Effector memory CD8-positive, alpha-beta T cell (primary cell): ENCODE results near the gene PRRC2B.

Source experiments
- ATAC-seq: fragments of 150-1000 bp; cut with Tn5 transposase; replicated peaks from 2 replicates; pipeline ENCODE4 v1.10.0; 2021; ENCODE audit warnings: mild to moderate bottlenecking, moderate library complexity
- DNase-seq, 3 experiments: peaks; one replicate each; pipeline ENCODE4 v3.0.0; 2021
- H3K27ac Mint-ChIP-seq, 2 donors: one replicate each; pipeline ENCODE4 v1.8.0; 2022; ENCODE audit warnings: mild to moderate bottlenecking in 2 of 2, mixed read lengths in 2 of 2, moderate library complexity in 2 of 2
- H3K27me3 Mint-ChIP-seq, 2 donors: one replicate each; pipeline ENCODE4 v1.8.0; 2022; ENCODE audit warnings: mixed read lengths in 2 of 2
- H3K36me3 Mint-ChIP-seq: one replicate; pipeline ENCODE4 v1.8.0; 2022; ENCODE audit warnings: mild to moderate bottlenecking, moderate library complexity, mixed read lengths; ENCODE audit not compliant: insufficient read depth
- H3K4me1 Mint-ChIP-seq, 2 donors: one replicate each; pipeline ENCODE4 v1.8.0; 2022; ENCODE audit warnings: low read depth in 2 of 2, mixed read lengths in 2 of 2
- H3K4me3 Mint-ChIP-seq, 2 donors: one replicate each; pipeline ENCODE4 v1.8.0; 2022; ENCODE audit warnings: mild to moderate bottlenecking in 2 of 2, mixed read lengths in 2 of 2, moderate library complexity in 2 of 2
- H3K9me3 Mint-ChIP-seq, 2 donors: one replicate each; pipeline ENCODE4 v1.8.0; 2022; ENCODE audit warnings: mixed read lengths in 2 of 2

Gene PRRC2B

DNA sequence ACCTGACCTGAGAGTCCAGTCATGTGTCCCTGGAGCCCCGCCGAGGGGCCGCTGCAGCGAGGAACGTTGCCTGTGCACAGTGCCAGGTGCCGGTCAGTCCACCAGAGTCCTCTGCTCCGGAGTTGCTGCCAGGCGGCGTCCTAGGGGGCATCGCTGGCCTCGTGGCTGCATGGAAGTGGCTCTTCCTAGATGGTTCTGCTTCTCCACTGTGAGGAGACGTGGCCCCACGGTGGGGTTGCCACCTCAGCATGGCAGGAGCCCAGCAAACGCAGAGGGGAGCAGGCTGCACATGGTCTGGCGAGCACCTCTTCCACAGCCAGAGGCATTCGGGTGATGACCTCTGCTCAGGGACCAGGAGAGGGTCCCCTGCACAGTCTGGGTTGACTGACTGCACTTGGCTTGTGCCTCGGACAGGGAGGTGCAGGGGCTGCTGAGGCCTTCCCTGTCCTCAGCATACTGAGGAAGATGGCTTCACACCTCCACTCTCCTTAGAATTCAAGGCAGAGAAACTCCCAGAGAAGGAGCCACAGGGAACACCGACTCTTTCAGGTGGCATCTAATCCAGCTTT, 83.0 kb downstream of the PRRC2B start:
- Mint-ChIP-seq H3K4me3 (no peak overlapping the region), H3K4me1 (peaks cover 5 to 6% of the 10 kb centered on the region in 2 donors), H3K9me3 (no peaks in the 10 kb centered on the region), H3K36me3 (peaks cover 91% of the 10 kb centered on the region), H3K27ac (no peak overlapping the region), H3K27me3 (no peaks in the 10 kb centered on the region)
- ATAC-seq (no peak), DNase-seq (no peak)

DNA sequence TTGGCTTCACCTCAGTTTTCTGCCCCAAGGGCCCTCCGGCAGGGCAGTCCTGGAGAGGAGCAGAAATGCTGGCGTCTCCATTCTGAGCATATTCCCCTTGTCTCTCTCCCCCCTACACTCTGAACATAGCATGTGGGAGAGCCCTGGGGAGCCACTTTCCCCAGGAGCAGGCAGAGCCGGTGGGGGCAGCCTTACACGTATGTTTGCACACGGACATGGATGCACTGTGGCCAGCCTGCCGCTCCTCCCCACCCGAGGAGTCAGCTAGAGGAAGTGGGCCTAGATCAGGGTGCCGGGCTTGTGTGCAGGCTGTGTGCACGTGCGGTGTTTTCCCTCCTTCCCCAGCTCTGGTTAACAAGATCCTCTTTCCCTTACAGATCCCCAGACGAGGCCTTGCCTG, 83.5 kb downstream of the PRRC2B start:
- H3K4me3 Mint-ChIP-seq: no peak overlapping the region
- no peak for DNase-seq
- no peak for ATAC-seq

GRCh38 chr9:131477816-131478419, 84.0 kb downstream of the PRRC2B start:
- DNase-seq (no peak), ATAC-seq (no peak)
- no peak overlapping the region for H3K4me3 Mint-ChIP-seq
- H3K27me3 Mint-ChIP-seq: no peaks in the 10 kb centered on the region
- H3K4me1 Mint-ChIP-seq: peaks cover 5 to 6% of the 10 kb centered on the region in 2 donors
- H3K36me3 Mint-ChIP-seq: peaks cover 91% of the 10 kb centered on the region
- H3K27ac Mint-ChIP-seq: no peak overlapping the region
- no peaks in the 10 kb centered on the region for H3K9me3 Mint-ChIP-seq

More for the DNA sequence above, 83.5 kb downstream of the PRRC2B start:
- H3K36me3 Mint-ChIP-seq: peaks cover 91% of the 10 kb centered on the region
- H3K4me1 Mint-ChIP-seq: peaks cover 6 to 9% of the 10 kb centered on the region in 2 donors
- H3K27ac Mint-ChIP-seq: no peak overlapping the region
- H3K9me3 Mint-ChIP-seq: no peaks in the 10 kb centered on the region
- H3K27me3 Mint-ChIP-seq: no peaks in the 10 kb centered on the region

DNA sequence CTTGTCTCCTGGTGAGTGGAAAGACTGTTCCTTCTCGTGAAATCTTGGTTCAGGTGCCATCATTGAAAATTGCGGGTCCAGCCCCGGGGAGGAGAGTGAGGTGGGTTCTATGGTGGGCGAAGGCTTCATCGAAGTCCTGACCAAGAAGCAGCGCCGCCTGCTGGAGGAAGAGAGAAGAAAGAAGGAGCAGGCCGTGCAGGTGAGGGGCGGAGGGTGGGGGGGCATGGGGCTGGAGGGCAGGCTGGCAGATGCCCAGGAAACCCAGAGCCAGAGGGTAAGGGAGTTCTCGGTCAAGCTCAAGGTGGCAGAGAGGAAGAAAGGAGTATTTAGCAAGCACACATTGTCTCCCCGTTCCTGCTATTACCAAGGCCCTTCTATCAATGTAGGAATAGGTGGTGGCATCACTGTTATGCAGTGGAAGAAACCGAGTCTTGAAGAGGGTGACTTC, 84.6 kb downstream of the PRRC2B start:
- Mint-ChIP-seq H3K4me3 (no peak overlapping the region), H3K9me3 (no peaks in the 10 kb centered on the region), H3K36me3 (peaks cover 91% of the 10 kb centered on the region), H3K27ac (no peak overlapping the region), H3K4me1 (peaks cover 5 to 6% of the 10 kb centered on the region in 2 donors), H3K27me3 (no peaks in the 10 kb centered on the region)
- ATAC-seq (peak; percentile 62), DNase-seq (peak; percentile 48 to 49 (median 49))

DNA sequence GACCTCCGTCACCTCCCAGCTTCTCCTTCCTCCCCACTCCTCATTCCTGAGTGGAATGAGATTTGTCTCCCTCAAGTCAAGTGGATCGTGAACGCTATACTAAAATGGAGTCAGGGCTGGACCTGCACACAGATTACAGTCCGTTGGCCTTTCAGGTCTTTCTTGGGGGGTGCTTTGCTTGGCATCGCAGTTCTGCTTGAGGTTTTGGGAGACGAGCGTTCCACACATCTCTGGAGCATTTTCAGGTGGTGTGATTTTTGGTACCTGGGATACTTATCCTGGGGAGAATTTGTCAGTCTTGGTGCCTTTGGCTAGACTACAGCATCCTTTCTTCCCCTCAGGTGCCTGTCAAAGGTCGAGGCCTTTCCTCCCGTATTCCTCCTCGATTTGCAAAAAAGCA, 85.0 kb downstream of the PRRC2B start:
- Mint-ChIP-seq H3K27me3 (no peaks in the 10 kb centered on the region), H3K27ac (no peak overlapping the region), H3K4me3 (no peak overlapping the region), H3K9me3 (no peaks in the 10 kb centered on the region), H3K4me1 (peaks cover 5 to 6% of the 10 kb centered on the region in 2 donors), H3K36me3 (peaks cover 91% of the 10 kb centered on the region)
- ATAC-seq (no peak), DNase-seq (no peak)

- no peak overlapping the region for H3K4me3 Mint-ChIP-seq
- DNase-seq (no peak), ATAC-seq (no peak)
- no peaks in the 10 kb centered on the region for H3K9me3 Mint-ChIP-seq
- H3K27me3 Mint-ChIP-seq: no peaks in the 10 kb centered on the region
- H3K36me3 Mint-ChIP-seq: peaks cover 90% of the 10 kb centered on the region
- H3K4me1 Mint-ChIP-seq: peaks cover 5 to 6% of the 10 kb centered on the region in 2 donors
- H3K27ac Mint-ChIP-seq: no peak overlapping the region
These were observed 86.4 kb downstream of the PRRC2B start for GRCh38 chr9:131480258-131480657.

DNA sequence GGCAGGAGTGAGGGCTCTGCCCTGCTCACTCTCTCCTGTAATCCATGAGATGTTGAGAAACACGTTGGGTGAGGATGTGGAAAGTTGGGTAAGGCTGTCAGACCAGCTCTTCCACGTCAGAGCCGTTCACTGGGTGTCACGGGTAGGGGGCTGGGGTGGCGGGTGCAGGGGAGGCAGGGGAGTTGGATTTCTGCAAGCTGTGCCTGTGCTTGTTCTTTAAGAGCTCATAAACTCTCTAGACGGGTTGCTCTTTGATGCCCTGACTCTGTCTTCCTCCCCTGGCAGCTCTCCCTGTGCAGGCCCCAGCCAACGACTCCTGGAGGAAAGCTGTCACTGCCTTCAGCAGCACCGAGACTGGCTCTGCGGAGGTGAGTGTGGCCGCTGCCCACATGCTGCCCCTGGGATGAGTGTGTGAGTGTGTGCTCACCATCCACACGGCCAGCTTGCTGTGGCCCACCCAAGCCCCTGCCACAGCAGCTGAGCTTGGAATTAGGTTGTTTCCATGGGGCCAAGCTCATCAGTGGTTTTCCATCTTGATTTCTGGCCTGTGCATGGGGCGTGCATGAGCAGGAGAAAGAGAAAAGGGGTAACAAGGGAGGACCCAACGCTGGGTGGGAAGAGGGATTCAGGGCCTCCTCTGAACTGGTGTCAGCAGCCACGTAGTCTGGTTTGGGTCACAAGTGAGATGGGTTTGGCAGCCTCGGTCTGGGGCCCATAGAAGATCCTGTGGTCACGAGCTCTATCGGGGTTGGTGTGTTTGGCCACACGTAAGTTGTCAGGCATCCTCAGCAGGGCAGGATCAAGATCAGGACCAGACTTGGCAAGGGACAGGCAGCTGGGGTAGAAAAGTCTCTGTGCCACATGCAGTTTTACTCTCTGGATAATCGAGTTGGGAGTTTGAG, 87.8 kb downstream of the PRRC2B start:
- Mint-ChIP-seq H3K36me3 (peaks cover 87% of the 10 kb centered on the region), H3K4me3 (no peak overlapping the region), H3K9me3 (no peaks in the 10 kb centered on the region), H3K27me3 (no peaks in the 10 kb centered on the region), H3K27ac (peak overlapping the region; percentile 46 to 82), H3K4me1 (peaks cover 5 to 9% of the 10 kb centered on the region in 2 donors)
- DNase-seq: no peak
- no peak for ATAC-seq

- peak overlapping the region; percentile 46 to 82 for H3K27ac Mint-ChIP-seq
- H3K4me1 Mint-ChIP-seq: peaks cover 5 to 9% of the 10 kb centered on the region in 2 donors
- H3K36me3 Mint-ChIP-seq: peaks cover 91% of the 10 kb centered on the region
These were observed 88.6 kb downstream of the PRRC2B start for GRCh38 chr9:131482343-131483006.

DNA sequence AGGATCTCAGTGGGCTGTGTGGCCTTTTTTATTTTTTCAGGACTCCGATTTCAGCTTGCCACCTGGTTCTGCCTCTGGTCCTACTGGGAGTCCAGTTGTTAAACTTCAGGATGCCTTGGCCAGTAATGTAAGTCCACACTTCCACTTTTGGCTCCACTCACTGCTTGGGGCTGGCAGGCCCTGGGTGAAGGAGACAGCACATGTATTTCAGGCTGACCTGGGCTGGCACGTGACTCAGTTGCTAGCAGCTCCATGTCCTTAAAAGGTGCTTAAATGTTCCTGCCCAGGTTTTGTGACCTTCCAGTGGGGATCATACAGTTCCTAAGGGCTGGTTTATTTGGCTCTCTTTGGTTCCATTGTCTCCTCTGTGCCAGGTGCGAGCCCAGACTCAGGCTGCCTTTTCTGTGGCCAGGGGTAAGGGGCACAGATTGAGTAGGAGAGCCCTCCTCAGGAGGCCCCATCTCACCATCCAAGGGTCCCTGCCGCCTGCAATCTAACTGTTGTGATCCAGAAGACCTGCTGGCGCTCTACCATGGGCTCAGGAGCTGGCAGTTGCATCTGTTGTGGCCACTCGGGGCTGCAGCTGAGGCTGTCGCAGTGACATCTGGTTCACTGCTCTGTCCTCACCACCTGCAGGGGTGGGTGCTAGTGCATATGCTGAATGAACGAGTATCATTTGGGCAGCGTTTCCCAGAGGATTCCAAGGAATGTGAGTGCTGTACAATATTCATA, 89.6 kb downstream of the PRRC2B start:
- no peak for DNase-seq
- Mint-ChIP-seq H3K9me3 (no peaks in the 10 kb centered on the region), H3K4me3 (no peak overlapping the region), H3K36me3 (peaks cover 91% of the 10 kb centered on the region), H3K4me1 (peaks cover 5 to 6% of the 10 kb centered on the region in 2 donors), H3K27me3 (no peaks in the 10 kb centered on the region), H3K27ac (peak overlapping the region in 1 of 2 donors; percentile 10)
- no peak for ATAC-seq

More at GRCh38 chr9:131482343-131483006, 88.6 kb downstream of the PRRC2B start:
- DNase-seq (no peak), ATAC-seq (no peak)
- H3K27me3 Mint-ChIP-seq: no peaks in the 10 kb centered on the region
- H3K4me3 Mint-ChIP-seq: no peak overlapping the region
- H3K9me3 Mint-ChIP-seq: no peaks in the 10 kb centered on the region

GRCh38 chr9:131484051-131484445, 90.2 kb downstream of the PRRC2B start:
- DNase-seq (no peak), ATAC-seq (no peak)
- no peak overlapping the region for H3K4me3 Mint-ChIP-seq
- no peaks in the 10 kb centered on the region for H3K27me3 Mint-ChIP-seq
- peak overlapping the region in 1 of 2 donors; percentile 10 for H3K27ac Mint-ChIP-seq
- no peaks in the 10 kb centered on the region for H3K9me3 Mint-ChIP-seq
- H3K4me1 Mint-ChIP-seq: peaks cover 4 to 9% of the 10 kb centered on the region in 2 donors
- peaks cover 93% of the 10 kb centered on the region for H3K36me3 Mint-ChIP-seq

GRCh38 chr9:131484560-131485185, 90.8 kb downstream of the PRRC2B start:
- no peak for ATAC-seq
- Mint-ChIP-seq H3K27me3 (no peaks in the 10 kb centered on the region), H3K27ac (peak overlapping the region in 1 of 2 donors; percentile 10), H3K4me3 (no peak overlapping the region), H3K4me1 (peaks cover 2 to 13% of the 10 kb centered on the region in 2 donors), H3K36me3 (peaks cover 93% of the 10 kb centered on the region), H3K9me3 (no peaks in the 10 kb centered on the region)
- DNase-seq: no peak

- Mint-ChIP-seq H3K27me3 (no peaks in the 10 kb centered on the region), H3K9me3 (no peaks in the 10 kb centered on the region), H3K27ac (peak overlapping the region in 1 of 2 donors; percentile 10)
These were observed 91.3 kb downstream of the PRRC2B start for GRCh38 chr9:131485206-131485605.

More at GRCh38 chr9:131485206-131485605, 91.3 kb downstream of the PRRC2B start:
- ATAC-seq: no peak
- no peak overlapping the region for H3K4me3 Mint-ChIP-seq
- peaks cover 92% of the 10 kb centered on the region for H3K36me3 Mint-ChIP-seq
- no peak for DNase-seq
- peaks cover 6 to 17% of the 10 kb centered on the region in 2 donors for H3K4me1 Mint-ChIP-seq
